HG02642 (cell line): ENCODE measurements around the gene ICAM2.
A peak's percentile ranks its signal among the peaks of the same experiment; 100 is the strongest.

Experiments
- ATAC-seq: cut with Tn5 transposase; IDR thresholded peaks from one replicate; pipeline ENCODE4 v1.9.1; 2021; ENCODE audit warnings: mild to moderate bottlenecking; ENCODE audit not compliant: unreplicated experiment, poor library complexity

Gene ICAM2

DNA sequence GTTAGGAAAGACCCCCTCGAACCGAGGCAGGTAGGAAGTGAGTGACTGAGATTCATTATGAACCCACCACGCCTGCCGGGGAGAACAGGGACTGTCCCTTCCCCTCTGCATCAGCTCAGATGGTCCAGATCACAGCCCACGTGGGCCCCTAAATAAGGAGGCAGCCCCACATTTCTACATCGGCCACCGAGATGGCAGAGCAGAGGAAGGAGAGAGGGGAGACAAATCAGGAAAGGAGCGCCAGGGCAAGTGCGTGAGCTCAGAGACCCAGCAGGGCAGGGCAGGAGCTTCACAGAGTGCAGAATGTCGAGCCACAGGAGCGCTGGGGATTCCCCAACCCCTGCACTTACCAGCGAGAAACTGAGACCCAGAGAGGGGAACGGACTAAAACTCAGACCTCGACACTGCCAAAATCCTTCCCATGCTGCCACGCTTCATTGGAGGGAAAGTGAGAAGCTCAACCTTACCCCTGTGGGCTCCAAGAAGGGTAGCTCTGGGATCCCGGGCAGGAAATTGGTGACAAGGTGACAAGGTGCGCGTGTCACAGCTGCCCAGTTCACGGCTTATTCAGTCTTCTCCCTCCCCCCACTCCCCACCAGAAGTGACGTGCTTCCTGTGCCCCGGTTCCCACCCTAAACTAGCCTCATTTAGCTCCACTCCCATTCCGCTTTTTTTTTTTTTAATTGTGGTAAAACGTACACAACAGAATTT, at the start of gene ICAM2:
TSS of gene ICAM2 (minus strand) at position 578 of the 711 bp plus-strand sequence. CDS start 13,942 bp downstream, outside the sequence.
- peak; percentile 68 for ATAC-seq

DNA sequence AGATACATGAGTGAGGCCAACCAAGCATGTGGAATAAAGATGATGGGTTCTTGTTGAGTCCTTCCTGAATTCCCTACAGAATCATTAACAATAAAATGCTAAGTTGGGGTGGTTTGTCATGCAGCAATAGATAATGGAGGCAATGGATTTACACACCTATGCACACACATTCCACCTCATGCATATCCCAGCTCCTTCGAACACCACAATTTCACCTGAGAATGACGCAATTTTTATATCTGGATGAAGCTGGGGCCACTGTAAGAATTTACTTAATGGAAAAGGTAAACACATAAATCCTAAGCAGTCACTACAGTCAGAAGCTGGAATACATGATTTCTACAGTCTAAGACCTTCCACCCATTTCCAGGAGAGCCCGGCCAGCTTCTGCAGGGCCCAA, 49.8 kb upstream of the ICAM2 start:
- ATAC-seq: no peak

GRCh38 chr17:64069143-64069542, 48.7 kb upstream of the ICAM2 start:
- no peak for ATAC-seq

DNA sequence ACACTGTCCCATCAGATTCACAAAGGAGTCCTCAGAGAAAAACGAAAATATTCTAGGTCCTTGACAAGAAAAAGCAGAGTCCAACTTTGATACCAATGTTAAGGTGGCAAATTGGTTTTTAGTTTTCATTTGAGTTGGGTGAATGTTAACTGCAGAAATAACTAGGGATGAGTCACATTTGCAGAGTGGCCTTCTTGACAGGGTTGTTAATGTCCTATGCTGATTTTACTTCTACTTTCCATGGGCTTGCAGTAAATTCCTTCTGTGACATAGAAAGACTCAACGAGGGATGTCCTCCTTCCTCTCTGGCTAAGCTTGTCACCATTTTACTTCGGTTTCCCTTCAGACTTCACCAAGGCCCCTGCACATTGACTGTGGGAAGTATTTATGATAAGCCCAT, 47.2 kb upstream of the ICAM2 start:
- ATAC-seq: no peak

GRCh38 chr17:64066716-64067115, 46.3 kb upstream of the ICAM2 start:
- no peak for ATAC-seq

- ATAC-seq: no peak
Measured at GRCh38 chr17:64065161-64065560, 44.7 kb upstream of the ICAM2 start.

GRCh38 chr17:64064331-64064730, 43.9 kb upstream of the ICAM2 start:
- no peak for ATAC-seq

DNA sequence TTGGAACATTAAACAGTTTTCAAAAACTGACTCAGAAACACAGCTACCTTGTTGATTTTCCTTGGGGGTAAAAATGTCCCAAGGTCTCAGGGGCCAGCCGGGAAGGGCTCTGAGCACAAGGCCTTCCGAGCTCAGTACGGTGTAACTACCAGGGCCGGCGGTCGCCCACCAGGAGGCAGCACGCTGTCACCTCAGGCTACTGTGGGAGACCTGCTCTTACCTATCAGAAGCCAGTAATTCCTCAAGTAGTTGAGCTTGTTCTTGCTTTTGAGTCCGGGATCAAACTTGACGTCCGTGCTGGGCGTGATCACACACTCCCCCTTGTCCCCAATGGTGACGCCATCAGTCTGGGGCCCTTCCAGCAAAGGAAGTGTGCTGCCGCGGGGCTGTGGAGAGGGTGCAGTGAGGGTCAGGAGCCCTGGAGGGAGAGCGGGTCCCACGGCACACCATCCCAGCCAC, 43.4 kb upstream of the ICAM2 start:
- ATAC-seq: no peak

GRCh38 chr17:64063088-64063487, 42.7 kb upstream of the ICAM2 start:
- no peak for ATAC-seq

- ATAC-seq: peak; percentile 40
Measured at GRCh38 chr17:64061178-64061898, 40.9 kb upstream of the ICAM2 start.

DNA sequence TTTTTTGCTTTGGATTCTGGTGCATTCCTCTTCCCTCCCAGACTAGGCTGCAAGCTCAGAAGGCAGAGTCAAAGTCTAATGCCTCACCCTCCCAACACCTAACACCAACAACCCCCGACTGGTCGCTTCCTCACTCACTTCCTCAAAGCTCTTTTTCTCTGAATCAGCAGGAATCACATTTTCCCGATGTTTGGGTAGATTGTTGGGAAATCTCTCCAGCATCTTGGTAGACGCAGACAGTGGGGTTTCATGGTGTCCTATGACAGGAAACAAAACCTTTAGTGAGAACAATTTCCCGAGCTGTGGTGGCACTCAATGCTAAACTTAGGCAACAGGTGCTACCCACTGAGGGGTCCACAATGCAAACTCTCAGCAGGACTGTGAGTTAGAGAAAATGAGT, 39.9 kb upstream of the ICAM2 start:
- no peak for ATAC-seq

DNA sequence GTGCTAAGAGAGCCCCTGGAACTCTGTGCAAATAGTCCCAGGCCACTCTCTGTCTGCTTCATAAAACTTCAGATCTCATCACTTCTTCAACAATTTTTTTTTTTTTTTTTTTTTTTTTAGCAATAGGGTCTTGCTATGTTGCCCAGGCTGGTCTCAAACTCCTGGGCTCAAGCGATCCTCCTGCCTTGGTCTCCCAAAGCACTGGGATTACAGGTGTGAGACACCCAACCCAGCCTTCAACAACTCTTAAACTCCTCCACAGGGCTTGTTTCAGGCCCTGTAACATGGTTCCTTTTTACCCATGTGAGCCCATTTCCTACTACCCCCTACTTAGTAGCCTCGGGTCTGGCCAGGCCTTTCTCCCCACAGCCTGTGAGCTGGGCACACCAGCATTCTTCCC, 39.3 kb upstream of the ICAM2 start:
- no peak for ATAC-seq

DNA sequence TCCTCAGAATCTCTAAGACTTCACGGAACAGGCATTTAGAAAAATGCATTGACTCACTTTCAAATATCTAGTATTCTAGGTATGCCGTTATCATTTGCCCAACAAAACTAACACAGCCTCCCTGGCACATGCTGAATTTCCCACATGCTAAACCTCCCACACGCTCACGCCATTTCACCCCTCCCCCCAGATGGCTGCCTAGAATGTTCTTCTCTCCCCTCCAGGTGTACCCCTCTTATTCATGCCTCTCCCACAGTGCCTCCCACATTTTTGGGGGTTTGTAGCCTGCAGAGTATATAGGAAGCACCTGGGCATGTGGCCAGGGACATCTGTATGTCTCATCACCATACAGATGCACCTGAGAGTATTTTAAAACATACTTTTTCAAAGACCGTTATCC, 38.2 kb upstream of the ICAM2 start:
- no peak for ATAC-seq

GRCh38 chr17:64057701-64058263, 37.3 kb upstream of the ICAM2 start:
- ATAC-seq: no peak

- peak; percentile 55 for ATAC-seq
Measured at GRCh38 chr17:64056269-64057005, 36.0 kb upstream of the ICAM2 start.

- no peak for ATAC-seq
Measured at GRCh38 chr17:64055183-64056142, 35.0 kb upstream of the ICAM2 start.

DNA sequence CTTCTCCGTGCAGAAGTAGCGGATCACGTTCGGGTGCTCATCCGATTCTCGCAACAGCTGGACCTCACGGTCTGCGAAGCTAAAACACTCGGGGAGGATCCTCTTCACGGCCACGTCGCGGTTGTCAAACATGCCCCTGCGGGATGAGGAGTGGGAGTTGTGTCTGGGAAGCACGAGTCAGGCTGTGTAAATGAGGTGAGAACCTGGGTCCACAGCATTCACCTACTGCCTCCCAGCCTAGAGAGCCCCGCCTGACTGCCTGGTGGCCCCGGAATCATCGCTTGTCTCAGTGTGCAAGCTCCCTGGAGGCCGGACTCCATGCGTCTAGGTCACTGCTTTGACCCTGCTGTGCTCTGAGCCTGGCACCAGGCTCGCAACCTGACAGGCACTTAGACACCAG, 33.9 kb upstream of the ICAM2 start:
- no peak for ATAC-seq

- ATAC-seq: no peak
Measured at GRCh38 chr17:64053101-64053500, 32.7 kb upstream of the ICAM2 start.

- ATAC-seq: no peak
Measured at GRCh38 chr17:64051153-64051552, 30.7 kb upstream of the ICAM2 start.

- ATAC-seq: no peak
Measured at GRCh38 chr17:64048805-64049204, 28.4 kb upstream of the ICAM2 start.
